T-cell (primary cell): ENCODE results near the gene CHD9. TPM values are rescaled to one million over a fixed set of nuclear protein-coding genes. Genes with fewer than 3 reads are reported as not detected.
"Not testable (repeated sequence)": the region's sequence is repeated elsewhere in the genome, so short reads cannot be mapped to it uniquely, and the experiment has no call there.

ENCODE experiments used
- ATAC-seq, 4 experiments: fragments of 200-7000 bp in 3 of 4; fragments of 150-1000 bp in 1 of 4; cut with Tn5 transposase; replicated peaks in 1 of 4; 1 replicate in 3 of 4; 2 replicates in 1 of 4; pipeline ENCODE4 v1.10.0; 2021; ENCODE audit warnings: moderate library complexity in 3 of 4, mild to moderate bottlenecking in 2 of 4, moderate number of reproducible peaks in 1 of 4
- CTCF ChIA-PET, 2 donors: fragments of 300-600 bp; sonication (Branson Sonifier 250); formaldehyde crosslinking; loops; one replicate each; lab custom pipeline; 2022; ENCODE audit warnings: antibody characterized with exemption in 2 of 2; lab: Charles Lee
- POLR2A ChIA-PET, 2 donors: fragments of 300-600 bp; sonication (Branson Sonifier 250); formaldehyde crosslinking; loops; one replicate each; lab custom pipeline; 2022; ENCODE audit warnings: antibody characterized with exemption in 2 of 2; lab: Charles Lee
- DNase-seq, 35 experiments: peaks; one replicate each; pipeline versions ENCODE4 v3.0.0 to v3.0.0-alpha.2; 2013 to 2023
- H3K27ac ChIP-seq: one replicate; pipeline ENCODE4 v1.5.1; 2013; ENCODE audit warnings: low read length
- H3K27me3 ChIP-seq, 2 experiments: replicated peaks in 1 of 2; 1 replicate in 1 of 2; 2 replicates in 1 of 2; pipeline versions ENCODE4 v1.6.1 to v1.7.0; 2013; ENCODE audit warnings: low read length in 1 of 2, mixed read lengths in 1 of 2; ENCODE audit not compliant: control insufficient read depth in 2 of 2, insufficient read depth in 2 of 2; ENCODE audit errors: extremely low read depth in 1 of 2
- H3K36me3 ChIP-seq, 2 donors: 1 replicate in 1 of 2; 2 replicates in 1 of 2; pipeline versions ENCODE4 v1.6.1 to v1.7.0; 2013; ENCODE audit warnings: low read length in 1 of 2; ENCODE audit not compliant: control insufficient read depth in 2 of 2, insufficient read depth in 1 of 2; ENCODE audit errors: extremely low read depth in 1 of 2
- H3K4me1 ChIP-seq, 2 experiments: 1 replicate in 1 of 2; 2 replicates in 1 of 2; pipeline versions ENCODE4 v1.6.1 to v1.7.0; 2013; ENCODE audit warnings: low read length in 2 of 2, mixed read lengths in 1 of 2; ENCODE audit not compliant: insufficient read depth in 2 of 2, control insufficient read depth in 1 of 2; ENCODE audit errors: extremely low read depth in 1 of 2
- H3K4me3 ChIP-seq, 2 donors: 1 replicate in 1 of 2; 2 replicates in 1 of 2; pipeline versions ENCODE4 v1.5.1 to v1.7.0; 2013; ENCODE audit warnings: mild to moderate bottlenecking in 2 of 2, low read length in 1 of 2, moderate library complexity in 1 of 2; ENCODE audit not compliant: control insufficient read depth in 1 of 2; ENCODE audit errors: extremely low read depth in 1 of 2
- H3K9me3 ChIP-seq: 2 replicates; pipeline ENCODE4 v1.7.0; 2013
- H3K27ac Mint-ChIP-seq, 2 donors: one replicate each; pipeline ENCODE4 v1.8.0; 2020 to 2021; ENCODE audit warnings: mild to moderate bottlenecking in 2 of 2, mixed read lengths in 2 of 2
- H3K27me3 Mint-ChIP-seq, 2 donors: one replicate each; pipeline ENCODE4 v1.8.0; 2021 to 2022; ENCODE audit warnings: mixed read lengths in 2 of 2
- H3K36me3 Mint-ChIP-seq: one replicate; pipeline ENCODE4 v1.8.0; 2021; ENCODE audit warnings: mixed read lengths
- H3K4me1 Mint-ChIP-seq, 3 donors: one replicate each; pipeline ENCODE4 v1.8.0; 2020 to 2022; ENCODE audit warnings: mixed read lengths in 3 of 3, mild to moderate bottlenecking in 1 of 3
- H3K4me3 Mint-ChIP-seq, 3 donors: one replicate each; pipeline ENCODE4 v1.8.0; 2020 to 2022; ENCODE audit warnings: mild to moderate bottlenecking in 3 of 3, mixed read lengths in 3 of 3, moderate library complexity in 3 of 3
- H3K9me3 Mint-ChIP-seq, 3 donors: one replicate each; pipeline ENCODE4 v1.8.0; 2020 to 2022; ENCODE audit warnings: mixed read lengths in 3 of 3
- WGBS: methylation state at CpG from one replicate; pipeline ENCODE4 v1.1.5; 2013; ENCODE audit warnings: missing lambda C conversion rate; ENCODE audit not compliant: insufficient coverage; 5-methylcytosine and 5-hydroxymethylcytosine counted together
- total RNA-seq, 35 experiments: library from RNA in 6 of 35; stranded (reverse) in 6 of 35; fragments of 120-200 nt in 1 of 35; gene quantifications; one replicate each; pipeline versions ENCODE4 v1.2.1 to v1.2.4 and lab custom pipeline; 2013 to 2026

Gene CHD9
- total RNA-seq, 5 donors from 2014 or later (not counting 1 experiment from before 2014, with no cell fraction given), result 33.0 to 39.3 (median 33.8) TPM

- WGBS, result no CpG with 5 or more reads among the region's 1 CpG
- H3K27me3 ChIP-seq, result no peaks in the 10 kb centered on the region
- DNase-seq, result no peak
Observed at GRCh38 chr16:53175118-53175517, 120.3 kb downstream of the CHD9 start.

GRCh38 chr16:53176434-53176833 is 121.6 kb downstream of the CHD9 start:
- no peak overlapping the region for H3K27ac ChIP-seq
- Mint-ChIP-seq H3K36me3 (peaks cover 24% of the 10 kb centered on the region), H3K27ac (no peak overlapping the region), H3K4me1 (peaks cover 4 to 15% (median 14%) of the 10 kb centered on the region in 3 donors), H3K4me3 (no peak overlapping the region), H3K27me3 (no peaks in the 10 kb centered on the region), H3K9me3 (no peaks in the 10 kb centered on the region)
- no peaks in the 10 kb centered on the region for H3K27me3 ChIP-seq
- ATAC-seq (no peak), DNase-seq (no peak)
- no peaks in the 10 kb centered on the region for H3K36me3 ChIP-seq
- ChIA-PET POLR2A (no interaction called here), CTCF (no interaction called here)
- H3K4me3 ChIP-seq, result no peak overlapping the region
- no peaks in the 10 kb centered on the region for H3K9me3 ChIP-seq
- H3K4me1 ChIP-seq, result no peaks in the 10 kb centered on the region

More at GRCh38 chr16:53175118-53175517, 120.3 kb downstream of the CHD9 start:
- Histone ChIP-seq H3K27ac (no peak overlapping the region), H3K9me3 (no peaks in the 10 kb centered on the region), H3K4me1 (no peaks in the 10 kb centered on the region), H3K36me3 (no peaks in the 10 kb centered on the region), H3K4me3 (no peak overlapping the region)
- Mint-ChIP-seq H3K36me3 (peaks cover 24% of the 10 kb centered on the region), H3K27ac (no peak overlapping the region), H3K4me1 (peaks cover 8 to 19% (median 14%) of the 10 kb centered on the region in 3 donors), H3K9me3 (no peaks in the 10 kb centered on the region), H3K4me3 (no peak overlapping the region), H3K27me3 (no peaks in the 10 kb centered on the region)
- ChIA-PET POLR2A (interaction anchor here in 1 of 2 donors (0.5 kb wide), 1 partner anchor 671 kb away, joined by 6 read pairs; no protein-coding TSS in a partner anchor), CTCF (no interaction called here)
- no peak for ATAC-seq

GRCh38 chr16:53183442-53183841 is 128.7 kb downstream of the CHD9 start:
- Histone ChIP-seq H3K4me1 (no peaks in the 10 kb centered on the region), H3K36me3 (peaks cover 0 to 4% of the 10 kb centered on the region in 2 donors), H3K27me3 (no peaks in the 10 kb centered on the region), H3K9me3 (peaks cover 2% of the 10 kb centered on the region), H3K27ac (no peak overlapping the region), H3K4me3 (no peak overlapping the region)
- DNase-seq (no peak), ATAC-seq (no peak)
- Mint-ChIP-seq H3K27ac (no peak overlapping the region), H3K4me1 (no peaks in the 10 kb centered on the region), H3K27me3 (no peaks in the 10 kb centered on the region), H3K9me3 (peaks cover 9 to 27% (median 9%) of the 10 kb centered on the region in 3 donors), H3K4me3 (no peak overlapping the region), H3K36me3 (peaks cover 43% of the 10 kb centered on the region)
- ChIA-PET CTCF (no interaction called here), POLR2A (no interaction called here)
- WGBS, result 100% methylated on average over 2 of the region's 4 CpGs

GRCh38 chr16:53185741-53186140 is 130.9 kb downstream of the CHD9 start:
- H3K4me1 Mint-ChIP-seq, H3K27ac ChIP-seq, H3K36me3 ChIP-seq, H3K4me3 Mint-ChIP-seq, DNase-seq, H3K27me3 ChIP-seq, CTCF ChIA-PET, H3K27ac Mint-ChIP-seq, H3K4me1 ChIP-seq, POLR2A ChIA-PET, H3K9me3 ChIP-seq, H3K27me3 Mint-ChIP-seq, ATAC-seq, H3K4me3 ChIP-seq: not testable (repeated sequence)
- peaks cover 9 to 27% (median 9%) of the 10 kb centered on the region in 3 donors for H3K9me3 Mint-ChIP-seq
- peaks cover 46% of the 10 kb centered on the region for H3K36me3 Mint-ChIP-seq
- 100% methylated on average over 1 of the region's 3 CpGs for WGBS

- Mint-ChIP-seq H3K4me3 (no peak overlapping the region), H3K4me1 (peaks cover 0 to 5% (median 0%) of the 10 kb centered on the region in 3 donors), H3K27me3 (no peaks in the 10 kb centered on the region), H3K36me3 (peaks cover 46% of the 10 kb centered on the region), H3K27ac (no peak overlapping the region), H3K9me3 (peaks cover 9 to 27% (median 9%) of the 10 kb centered on the region in 3 donors)
- H3K9me3 ChIP-seq, result peaks cover 2% of the 10 kb centered on the region
- no CpG with 5 or more reads among the region's 1 CpG for WGBS
- CTCF ChIA-PET, result no interaction called here
- no peak for DNase-seq
- H3K27me3 ChIP-seq, result no peaks in the 10 kb centered on the region
- H3K4me1 ChIP-seq, result no peaks in the 10 kb centered on the region
- H3K27ac ChIP-seq, result no peak overlapping the region
- H3K4me3 ChIP-seq, result no peak overlapping the region
- ATAC-seq, result no peak
- H3K36me3 ChIP-seq, result peaks cover 0 to 4% of the 10 kb centered on the region in 2 donors
- POLR2A ChIA-PET, result no interaction called here
Observed at GRCh38 chr16:53187775-53188174, 133.0 kb downstream of the CHD9 start.

GRCh38 chr16:53191413-53191812 is 136.6 kb downstream of the CHD9 start:
- Histone ChIP-seq H3K4me1 (no peaks in the 10 kb centered on the region), H3K4me3 (no peak overlapping the region), H3K9me3 (peaks cover 2% of the 10 kb centered on the region), H3K27me3 (no peaks in the 10 kb centered on the region), H3K27ac (no peak overlapping the region), H3K36me3 (no peaks in the 10 kb centered on the region)
- ATAC-seq, result no peak
- H3K36me3 Mint-ChIP-seq, result peaks cover 24% of the 10 kb centered on the region
- no peak for DNase-seq
- H3K4me3 Mint-ChIP-seq, result no peak overlapping the region
- H3K4me1 Mint-ChIP-seq, result peaks cover 0 to 8% (median 0%) of the 10 kb centered on the region in 3 donors
- H3K27me3 Mint-ChIP-seq, result no peaks in the 10 kb centered on the region
- POLR2A ChIA-PET, result no interaction called here
- CTCF ChIA-PET, result no interaction called here
- peaks cover under 1 to 15% (median under 1%) of the 10 kb centered on the region in 3 donors for H3K9me3 Mint-ChIP-seq
- WGBS, result no CpG with 5 or more reads among the region's 1 CpG
- H3K27ac Mint-ChIP-seq, result no peak overlapping the region

- Mint-ChIP-seq H3K27me3 (no peaks in the 10 kb centered on the region), H3K27ac (no peak overlapping the region), H3K4me3 (no peak overlapping the region), H3K4me1 (peaks cover 4 to 7% (median 5%) of the 10 kb centered on the region in 3 donors), H3K9me3 (no peaks in the 10 kb centered on the region), H3K36me3 (peaks cover 15% of the 10 kb centered on the region)
- DNase-seq, result no peak
- H3K4me3 ChIP-seq, result no peak overlapping the region
- no peaks in the 10 kb centered on the region for H3K27me3 ChIP-seq
- no peaks in the 10 kb centered on the region for H3K4me1 ChIP-seq
- no peaks in the 10 kb centered on the region for H3K9me3 ChIP-seq
- H3K27ac ChIP-seq, result no peak overlapping the region
- ATAC-seq, result no peak
- peaks cover 0 to 3% of the 10 kb centered on the region in 2 donors for H3K36me3 ChIP-seq
- POLR2A ChIA-PET, result no interaction called here
- CTCF ChIA-PET, result interaction anchor here in 1 of 2 donors (1.2 kb wide), 1 partner anchor 41 kb away, joined by 3 read pairs; no protein-coding TSS in a partner anchor
Observed at GRCh38 chr16:53198933-53199332, 144.1 kb downstream of the CHD9 start.
